ENCODE results near the gene SEC61G. TPM values are rescaled to one million over a fixed set of nuclear protein-coding genes. Genes with fewer than 3 reads are reported as not detected.
A peak's percentile ranks its signal among the peaks of the same experiment; 100 is the strongest.

Gene SEC61G
- total RNA-seq, result 100 to 1,000 TPM in 3 of 7 donors, 10 to 100 TPM in 4; 52.8 to 290 (median 77.1) TPM
- polyA plus RNA-seq, result 100 to 1,000 TPM; 149 to 261 (median 207) TPM
- long read RNA-seq, donor 1, transcript SEC61G-201 (4 exons, 462 nt), result major isoform, 86 of 92 reads
- long read RNA-seq, donor 1, partial matches to known transcripts, result 0 of 92 reads
- long read RNA-seq, donor 1, other reads (novel, unspliced or antisense), result 0 of 92 reads
- long read RNA-seq, donor 2, transcript SEC61G-202 (4 exons, 459 nt), result minor isoform, 7 of 72 reads
- long read RNA-seq, donor 2, transcript SEC61G-201 (4 exons, 462 nt), result major isoform, 62 of 72 reads
- long read RNA-seq, donor 2, partial matches to known transcripts, result 0 of 72 reads
- long read RNA-seq, donor 2, other reads (novel, unspliced or antisense), result 0 of 72 reads

DNA sequence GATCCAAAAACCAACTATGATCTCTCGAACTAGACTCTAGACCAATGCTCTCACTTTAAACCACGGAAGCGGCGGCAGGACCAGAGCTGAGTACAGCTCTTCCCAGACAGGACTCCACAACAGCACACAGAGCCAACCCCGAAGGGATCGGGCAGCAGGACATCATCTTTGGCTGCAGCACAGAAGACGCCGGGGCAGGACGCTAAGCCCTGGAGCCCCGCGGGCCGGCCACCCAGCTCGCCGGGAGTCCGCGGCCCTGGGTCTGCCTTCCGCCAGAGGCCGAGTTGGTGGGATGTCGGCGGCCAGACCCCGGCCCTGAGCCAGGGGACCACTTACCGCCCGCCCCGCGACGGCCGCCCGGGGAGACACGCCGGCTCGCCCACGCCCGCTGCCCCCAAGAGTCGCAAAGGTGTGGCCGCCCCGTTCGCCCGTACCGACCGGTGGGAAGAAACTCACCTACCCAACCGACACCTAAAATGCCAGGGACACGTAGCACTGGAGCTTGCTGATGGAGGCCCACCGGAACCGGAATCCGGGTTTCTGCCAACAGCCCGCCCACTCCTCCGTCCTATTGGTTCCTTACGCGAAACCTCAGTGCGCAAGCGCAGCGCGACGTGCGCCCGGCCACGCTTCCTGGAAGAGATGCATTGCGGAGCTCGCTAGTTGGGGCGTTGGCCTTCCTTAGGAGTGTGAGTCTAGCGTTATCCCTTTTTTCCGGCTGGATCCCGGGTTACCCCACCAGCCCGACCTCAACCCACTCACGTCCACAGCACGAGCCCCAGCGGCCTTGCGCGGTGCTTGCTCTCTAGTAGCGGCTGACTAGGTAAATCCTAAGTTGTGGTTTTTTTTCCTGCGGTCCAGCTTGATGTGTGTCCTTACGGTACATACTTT, at the start of gene SEC61G:
Gene SEC61G (minus strand): TSS at position 510 of the 891 bp plus-strand sequence. CDS start 1,623 bp downstream, outside the sequence.
- WGBS, 5 donors, result 0 to 1% (median 0%) methylated on average over 32 to 72 of the region's 72 CpGs
- TF ChIP-seq, protein P1, sequence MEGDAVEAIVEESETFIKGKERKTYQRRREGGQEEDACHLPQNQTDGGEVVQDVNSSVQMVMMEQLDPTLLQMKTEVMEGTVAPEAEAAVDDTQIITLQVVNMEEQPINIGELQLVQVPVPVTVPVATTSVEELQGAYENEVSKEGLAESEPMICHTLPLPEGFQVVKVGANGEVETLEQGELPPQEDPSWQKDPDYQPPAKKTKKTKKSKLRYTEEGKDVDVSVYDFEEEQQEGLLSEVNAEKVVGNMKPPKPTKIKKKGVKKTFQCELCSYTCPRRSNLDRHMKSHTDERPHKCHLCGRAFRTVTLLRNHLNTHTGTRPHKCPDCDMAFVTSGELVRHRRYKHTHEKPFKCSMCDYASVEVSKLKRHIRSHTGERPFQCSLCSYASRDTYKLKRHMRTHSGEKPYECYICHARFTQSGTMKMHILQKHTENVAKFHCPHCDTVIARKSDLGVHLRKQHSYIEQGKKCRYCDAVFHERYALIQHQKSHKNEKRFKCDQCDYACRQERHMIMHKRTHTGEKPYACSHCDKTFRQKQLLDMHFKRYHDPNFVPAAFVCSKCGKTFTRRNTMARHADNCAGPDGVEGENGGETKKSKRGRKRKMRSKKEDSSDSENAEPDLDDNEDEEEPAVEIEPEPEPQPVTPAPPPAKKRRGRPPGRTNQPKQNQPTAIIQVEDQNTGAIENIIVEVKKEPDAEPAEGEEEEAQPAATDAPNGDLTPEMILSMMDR (IDR thresholded peaks at IDR 0.05 in 8 of 11, conservative IDR thresholded peaks at IDR 0.05 in 3 of 11), result peak in 1 of 11 experiments; percentile 6
- peak in 2 of 3 donors; percentile 36 to 51 for TF ChIP-seq POLR2A (IDR thresholded peaks at IDR 0.05)
- TF ChIP-seq POLR2AphosphoS5 (IDR thresholded peaks at IDR 0.05), result peak; percentile 98 to 99 (median 99)
- no peaks in the 10 kb centered on the region for H3K9me3 ChIP-seq
- H3K36me3 ChIP-seq, result peaks cover 0 to 26% (median 12%) of the 10 kb centered on the region in 6 donors
- H3K4me3 ChIP-seq, result peak within 1 kb of the TSS; percentile 84 to 99 (median 96)
- no peaks in the 10 kb centered on the region for H3K27me3 ChIP-seq (replicated peaks in 1 of 7)
- H3K27ac ChIP-seq, result peak within 1 kb of the TSS; percentile 81 to 92 (median 91)
- DNase-seq, result peak; percentile 97
- peaks cover 14 to 55% (median 33%) of the 10 kb centered on the region in 6 donors for H3K4me1 ChIP-seq
- intact Hi-C loops (cut with DNase I; ENCODE audit: low total_unique reads), result loop anchor here (10.0 kb wide), 1 partner anchor 606 kb away; the partner anchor contains the start of gene LANCL2

GRCh38 chr7:54802841-54803240, 43.8 kb upstream of the SEC61G start:
- intact Hi-C loops (cut with DNase I; ENCODE audit: low total_unique reads), result no loop called here
- TF ChIP-seq, protein P1 (IDR thresholded peaks at IDR 0.05 in 8 of 11, conservative IDR thresholded peaks at IDR 0.05 in 3 of 11), result no peak
- TF ChIP-seq POLR2A (IDR thresholded peaks at IDR 0.05) (no peak), POLR2AphosphoS5 (IDR thresholded peaks at IDR 0.05) (no peak)
- Histone ChIP-seq H3K4me3 (no peak overlapping the region), H3K27ac (no peak overlapping the region), H3K36me3 (no peaks in the 10 kb centered on the region), H3K27me3 (replicated peaks in 1 of 7) (no peaks in the 10 kb centered on the region), H3K9me3 (no peaks in the 10 kb centered on the region), H3K4me1 (peaks cover 0 to 4% (median 0%) of the 10 kb centered on the region in 6 donors)
- DNase-seq, result no peak
- 69 to 80% (median 74%) methylated on average over 4 of the region's 4 CpGs for WGBS, 5 donors

DNA sequence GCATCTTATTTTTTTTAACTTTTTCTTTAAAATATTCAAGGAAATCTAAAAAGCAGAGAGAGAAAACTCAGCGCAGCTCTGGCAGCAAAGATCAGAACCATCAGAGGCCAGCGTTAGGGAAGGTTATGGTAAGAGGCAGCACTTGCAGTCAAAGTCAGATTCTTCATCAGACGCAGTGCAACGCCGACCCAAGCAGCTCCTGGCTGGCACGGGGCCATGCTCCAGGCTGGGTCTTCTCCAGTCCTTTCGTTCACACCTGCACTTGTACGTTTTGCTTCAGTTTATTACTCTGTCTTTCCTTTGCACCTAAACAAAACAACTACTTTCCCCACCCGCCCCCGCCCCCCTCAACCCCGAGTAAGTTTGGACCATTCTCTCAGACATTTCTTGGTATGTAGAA, 43.1 kb upstream of the SEC61G start:
- no peak for DNase-seq
- Histone ChIP-seq H3K27me3 (replicated peaks in 1 of 7) (no peaks in the 10 kb centered on the region), H3K36me3 (no peaks in the 10 kb centered on the region), H3K4me3 (no peak overlapping the region), H3K9me3 (no peaks in the 10 kb centered on the region), H3K4me1 (peaks cover 0 to 4% (median 0%) of the 10 kb centered on the region in 6 donors), H3K27ac (no peak overlapping the region)
- TF ChIP-seq POLR2AphosphoS5 (IDR thresholded peaks at IDR 0.05) (no peak), POLR2A (IDR thresholded peaks at IDR 0.05) (no peak)
- TF ChIP-seq, protein P1 (IDR thresholded peaks at IDR 0.05 in 8 of 11, conservative IDR thresholded peaks at IDR 0.05 in 3 of 11), result no peak
- WGBS, 5 donors, result 66 to 76% (median 74%) methylated on average over 11 of the region's 11 CpGs
- intact Hi-C loops (cut with DNase I; ENCODE audit: low total_unique reads), result no loop called here

Data from spleen (tissue), 13 donors.